Bronchial epithelial cell (primary cell): Measurements from ENCODE around the gene GRIK5. TPM values are rescaled to one million over a fixed set of nuclear protein-coding genes. Genes with fewer than 3 reads are reported as not detected.

ENCODE experiments used
- DNase-seq: peaks from one replicate; pipeline ENCODE4 v3.0.0-alpha.2; 2010; ENCODE audit warnings: low read depth
- FAIRE-seq: peaks from 2 replicates; lab custom pipeline; 2011; peaks lifted over from hg19 to GRCh38; lab: Jason Lieb, UNC
- H3K27me3 ChIP-seq: 2 replicates; pipeline ENCODE4 v1.5.1; 2011; ENCODE audit warnings: low read length; ENCODE audit not compliant: control insufficient read depth, insufficient read depth
- H3K36me3 ChIP-seq: 2 replicates; pipeline ENCODE4 v1.5.1; 2011; ENCODE audit warnings: low read length; ENCODE audit not compliant: control insufficient read depth, insufficient read depth
- H3K4me3 ChIP-seq: 2 replicates; pipeline ENCODE4 v1.5.1; 2011; ENCODE audit warnings: mild to moderate bottlenecking, low read depth, low read length, control low read depth
- CTCF ChIP-seq: IDR thresholded peaks from 2 replicates; pipeline ENCODE4 v1.5.1; 2011; ENCODE audit warnings: mild to moderate bottlenecking, moderate library complexity, low read length, control low read depth, inconsistent platforms; ENCODE audit not compliant: insufficient read depth, severe bottlenecking
- total RNA-seq: library from RNA; depleted of rRNA; stranded (reverse); fragments of >200 nt; gene quantifications from 2 replicates; pipeline ENCODE4 v1.2.1, GENCODE V29; 2014

The GRIK5 gene
- total RNA-seq, 1 donor from 2014 or later = under 0.01 TPM

- TF ChIP-seq CTCF = no peak
- Histone ChIP-seq H3K36me3 (peaks cover 3% of the 10 kb centered on the region), H3K4me3 (no peak overlapping the region), H3K27me3 (no peaks in the 10 kb centered on the region)
- DNase-seq (no peak), FAIRE-seq (no peak)
These were observed 44.4 kb upstream of the GRIK5 start for GRCh38 chr19:42114412-42114811.

GRCh38 chr19:42113641-42114348 lies 43.8 kb upstream of the GRIK5 start:
- Histone ChIP-seq H3K36me3 (peaks cover 3% of the 10 kb centered on the region), H3K27me3 (no peaks in the 10 kb centered on the region), H3K4me3 (no peak overlapping the region)
- TF ChIP-seq CTCF = peak; percentile 40
- DNase-seq (peak; percentile 99), FAIRE-seq (no peak)

GRCh38 chr19:42111811-42112210 lies 41.8 kb upstream of the GRIK5 start:
- peaks cover 3% of the 10 kb centered on the region for H3K36me3 ChIP-seq
- TF ChIP-seq CTCF = no peak
- no peaks in the 10 kb centered on the region for H3K27me3 ChIP-seq
- DNase-seq = peak; percentile 93
- no peak overlapping the region for H3K4me3 ChIP-seq
- no peak for FAIRE-seq

- Histone ChIP-seq H3K36me3 (peaks cover 2% of the 10 kb centered on the region), H3K4me3 (no peak overlapping the region), H3K27me3 (no peaks in the 10 kb centered on the region)
- peak; percentile 84 for DNase-seq
- TF ChIP-seq CTCF = no peak
- no peak for FAIRE-seq
These were observed 41.4 kb upstream of the GRIK5 start for GRCh38 chr19:42111384-42111783.

GRCh38 chr19:42110658-42111057 lies 40.7 kb upstream of the GRIK5 start:
- TF ChIP-seq CTCF = no peak
- Histone ChIP-seq H3K4me3 (no peak overlapping the region), H3K27me3 (no peaks in the 10 kb centered on the region), H3K36me3 (no peaks in the 10 kb centered on the region)
- no peak for DNase-seq
- no peak for FAIRE-seq

GRCh38 chr19:42109896-42110295 lies 39.9 kb upstream of the GRIK5 start:
- H3K27me3 ChIP-seq = no peaks in the 10 kb centered on the region

More at GRCh38 chr19:42109896-42110295, 39.9 kb upstream of the GRIK5 start:
- no peak overlapping the region for H3K4me3 ChIP-seq
- DNase-seq (no peak), FAIRE-seq (no peak)
- no peak for TF ChIP-seq CTCF
- no peaks in the 10 kb centered on the region for H3K36me3 ChIP-seq
